Measurements from ENCODE around the gene IGFBP1.

- TF ChIP-seq CTCF (IDR thresholded peaks at IDR 0.05) (no peak), POLR2AphosphoS5 (IDR thresholded peaks at IDR 0.05; ENCODE audit: low read depth, low read length) (no peak), FOXJ3 (CRISPR knock-in tag; IDR thresholded peaks at IDR 0.05) (no peak), EP300 (IDR thresholded peaks at IDR 0.05; ENCODE audit: borderline replicate concordance in 1 of 2, low read depth in 1 of 2, low read length in 1 of 2) (no peak), NFIC (IDR thresholded peaks at IDR 0.05; ENCODE audit: borderline replicate concordance) (no peak), TEAD4 (IDR thresholded peaks at IDR 0.05; ENCODE audit: borderline replicate concordance, insufficient read depth) (no peak), RAD21 (IDR thresholded peaks at IDR 0.05; ENCODE audit: low read length) (no peak)
Measured at GRCh38 chr7:45890125-45890901, 2.0 kb downstream of the IGFBP1 start.
